ENCODE data around the gene PCSK6. TPM values are rescaled to one million over a fixed set of nuclear protein-coding genes. Genes with fewer than 3 reads are reported as not detected.
A peak's percentile ranks its signal among the peaks of the same experiment; 100 is the strongest.

Gene PCSK6
- total RNA-seq, 2 experiments from 2014 or later, result 2.7 to 3.0 TPM

DNA sequence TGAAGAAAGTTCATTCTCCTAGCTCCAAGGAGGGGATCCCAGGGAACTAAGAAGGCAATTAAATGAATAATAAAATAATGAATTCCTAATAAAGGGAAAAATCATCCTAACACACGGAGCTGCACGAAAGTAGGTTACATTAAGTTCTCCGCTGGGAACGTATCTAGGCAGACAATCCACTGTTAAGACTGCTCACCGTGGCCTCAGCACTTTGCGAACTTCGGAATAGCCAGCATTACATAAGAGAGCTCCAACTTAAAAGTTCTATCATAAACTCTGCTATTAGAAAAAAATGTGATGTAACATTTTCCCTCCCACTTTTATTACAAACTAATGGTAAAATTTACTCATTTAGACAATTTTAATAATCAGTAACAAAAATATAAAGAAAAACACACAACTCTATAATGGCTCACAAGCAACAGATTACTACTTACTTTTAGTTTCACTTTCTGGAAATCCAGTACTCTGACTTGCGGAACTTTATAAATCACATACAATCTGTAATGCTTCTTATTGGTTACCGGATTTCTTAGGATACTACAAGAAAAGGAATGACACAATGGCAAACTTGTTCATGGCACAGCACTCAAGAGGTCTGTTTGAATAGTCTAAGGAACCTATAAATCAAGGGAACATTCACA lies 202.9 kb downstream of the PCSK6 start:
- H3K9me3 Mint-ChIP-seq, result no peaks in the 10 kb centered on the region
- ATAC-seq (no peak), DNase-seq (no peak)
- no peak overlapping the region for H3K27ac Mint-ChIP-seq
- CTCF ChIA-PET, result interaction anchor here (0.6 to 3.1 kb wide), 7 partner anchors 8 to 355 kb away, joined by 3 to 12 read pairs (median 8); partner anchors contain the start of gene SNRPA1
- POLR2A ChIA-PET, result interaction anchor here (9.5 kb wide), 1 partner anchor 6 kb away, joined by 133 read pairs; the partner anchor contains the start of gene SNRPA1
- H3K27me3 Mint-ChIP-seq, result no peaks in the 10 kb centered on the region
- TF ChIP-seq CTCF (IDR thresholded peaks at IDR 0.05), result no peak
- peaks cover 33% of the 10 kb centered on the region for H3K4me1 Mint-ChIP-seq (ENCODE audit: low read depth)
- H3K36me3 Mint-ChIP-seq (ENCODE audit: low read depth), result peaks cover 81% of the 10 kb centered on the region
- H3K4me3 Mint-ChIP-seq, result no peak overlapping the region
- intact Hi-C loops (cut with micrococcal nuclease), result no loop called here

DNA sequence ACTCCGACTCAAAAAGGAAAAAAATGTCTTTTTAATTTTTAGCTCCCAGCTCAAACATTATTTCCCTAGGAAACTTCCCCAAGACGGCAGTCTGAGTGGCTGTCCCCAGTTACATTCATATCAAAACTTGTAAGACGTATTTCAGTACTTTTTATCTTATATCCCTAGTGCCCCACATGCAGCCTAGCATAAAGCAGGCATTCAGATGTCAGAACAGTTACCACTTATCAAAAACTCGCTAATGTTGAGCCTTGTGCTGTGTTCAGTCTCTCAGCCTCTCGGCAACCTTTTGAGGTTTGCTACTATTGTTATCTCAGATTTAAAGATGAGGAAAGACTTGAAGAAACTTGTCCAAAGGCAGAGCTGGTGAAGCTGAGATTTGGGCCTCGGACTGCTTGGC lies 205.6 kb downstream of the PCSK6 start:
- DNase-seq (no peak), ATAC-seq (no peak)
- H3K36me3 Mint-ChIP-seq (ENCODE audit: low read depth), result peaks cover 80% of the 10 kb centered on the region
- H3K9me3 Mint-ChIP-seq, result no peaks in the 10 kb centered on the region
- peaks cover 16% of the 10 kb centered on the region for H3K4me1 Mint-ChIP-seq (ENCODE audit: low read depth)
- ChIA-PET CTCF (interaction anchor here (1.0 to 3.1 kb wide), 3 partner anchors 275 to 357 kb away, joined by 3 to 12 read pairs (median 3); no protein-coding TSS in a partner anchor), POLR2A (interaction anchor here (1.0 to 9.5 kb wide), 2 partner anchors 8 to 358 kb away, joined by 3 to 133 read pairs; partner anchors contain the start of gene SNRPA1)
- H3K27me3 Mint-ChIP-seq, result no peaks in the 10 kb centered on the region
- no peak overlapping the region for H3K27ac Mint-ChIP-seq
- no peak overlapping the region for H3K4me3 Mint-ChIP-seq
- no peak for TF ChIP-seq CTCF (IDR thresholded peaks at IDR 0.05)
- intact Hi-C loops (cut with micrococcal nuclease), result no loop called here

DNA sequence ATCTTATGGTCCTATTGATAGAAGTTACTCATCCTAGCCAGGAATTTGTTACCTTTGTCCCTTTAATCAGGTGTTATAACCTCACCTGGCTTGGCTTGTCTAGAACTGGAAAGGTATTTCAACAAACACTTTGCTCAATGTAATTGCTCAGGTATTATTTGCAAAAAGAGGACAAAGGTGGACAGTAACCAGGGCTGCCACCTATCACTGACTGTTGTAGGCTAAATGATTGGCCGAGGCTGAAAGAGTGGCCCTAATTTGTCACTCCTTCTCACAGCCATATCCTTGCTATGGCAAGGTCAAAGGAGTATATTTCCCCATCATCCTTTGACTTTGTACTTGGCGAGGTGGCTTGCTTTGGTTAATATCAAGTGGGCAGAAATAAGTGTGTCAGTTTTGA lies 209.5 kb downstream of the PCSK6 start:
- no peak for ATAC-seq
- ChIA-PET POLR2A (interaction anchor here (1.0 to 9.5 kb wide), 3 partner anchors 12 to 41 kb away, joined by 3 to 133 read pairs (median 3); partner anchors contain the start of genes CHSY1 and SNRPA1), CTCF (interaction anchor here (1.3 kb wide), 1 partner anchor 9 kb away, joined by 3 read pairs; no protein-coding TSS in a partner anchor)
- H3K36me3 Mint-ChIP-seq (ENCODE audit: low read depth), result peaks cover 54% of the 10 kb centered on the region
- no peak for TF ChIP-seq CTCF (IDR thresholded peaks at IDR 0.05)
- H3K4me3 Mint-ChIP-seq, result no peak overlapping the region
- H3K27ac Mint-ChIP-seq, result no peak overlapping the region
- no peaks in the 10 kb centered on the region for H3K9me3 Mint-ChIP-seq
- peaks cover 21% of the 10 kb centered on the region for H3K4me1 Mint-ChIP-seq (ENCODE audit: low read depth)
- intact Hi-C loops (cut with micrococcal nuclease), result no loop called here
- H3K27me3 Mint-ChIP-seq, result no peaks in the 10 kb centered on the region
- no peak for DNase-seq

- Mint-ChIP-seq H3K36me3 (ENCODE audit: low read depth) (peaks cover 59% of the 10 kb centered on the region), H3K27ac (peak overlapping the region; percentile 69), H3K4me3 (peak overlapping the region; percentile 97), H3K27me3 (no peaks in the 10 kb centered on the region), H3K9me3 (no peaks in the 10 kb centered on the region), H3K4me1 (ENCODE audit: low read depth) (peaks cover 25% of the 10 kb centered on the region)
- DNase-seq (no peak), ATAC-seq (no peak)
- ChIA-PET POLR2A (interaction anchor here (0.7 to 9.5 kb wide), 5 partner anchors 10 to 186 kb away, joined by 3 to 133 read pairs (median 5); partner anchors contain the start of gene SNRPA1), CTCF (interaction anchor here (0.6 to 2.2 kb wide), 6 partner anchors 8 to 363 kb away, joined by 3 to 13 read pairs (median 4); no protein-coding TSS in a partner anchor)
- intact Hi-C loops (cut with micrococcal nuclease), result loop anchor here (5.0 kb wide), 1 partner anchor 364 kb away; no protein-coding TSS in a partner anchor
- TF ChIP-seq CTCF (IDR thresholded peaks at IDR 0.05), result no peak
These were observed 211.5 kb downstream of the PCSK6 start for GRCh38 chr15:101277943-101278564.
